Spleen (tissue), 11 donors: Measurements from ENCODE around the gene GALNT17. TPM values are rescaled to one million over a fixed set of nuclear protein-coding genes. Genes with fewer than 3 reads are reported as not detected.

ENCODE experiments used
- DNase-seq: peaks from one replicate; pipeline ENCODE4 v3.0.0-alpha.2; 2020
- H3K27ac ChIP-seq, 8 donors: fragments of 200-600 bp; sonication (generic) in 7 of 8; 1 replicate in 4 of 8; 2 replicates in 4 of 8; pipeline versions ENCODE4 v1.5.0 to v1.8.0; 2016 to 2021; ENCODE audit warnings: inconsistent platforms in 4 of 8, mild to moderate bottlenecking in 4 of 8, moderate library complexity in 1 of 8
- H3K27me3 ChIP-seq, 7 donors: fragments of 200-600 bp; sonication (generic) in 6 of 7; replicated peaks in 1 of 7; 1 replicate in 4 of 7; 2 replicates in 3 of 7; pipeline versions ENCODE4 v1.5.0 to v1.8.0; 2016 to 2021; ENCODE audit warnings: inconsistent platforms in 3 of 7, mild to moderate bottlenecking in 1 of 7
- H3K36me3 ChIP-seq, 6 donors: fragments of 200-600 bp; sonication (generic) in 5 of 6; 1 replicate in 4 of 6; 2 replicates in 2 of 6; pipeline versions ENCODE4 v1.5.0 to v1.8.0; 2016 to 2021; ENCODE audit warnings: inconsistent platforms in 2 of 6
- H3K4me1 ChIP-seq, 6 donors: fragments of 200-600 bp; sonication (generic) in 5 of 6; 1 replicate in 3 of 6; 2 replicates in 3 of 6; pipeline versions ENCODE4 v1.5.0 to v1.8.0; 2016 to 2021; ENCODE audit warnings: inconsistent platforms in 3 of 6
- H3K4me3 ChIP-seq, 8 donors: fragments of 200-600 bp; sonication (generic) in 7 of 8; 1 replicate in 4 of 8; 2 replicates in 4 of 8; pipeline versions ENCODE4 v1.5.0 to v1.8.0; 2016 to 2021; ENCODE audit warnings: inconsistent platforms in 4 of 8, mild to moderate bottlenecking in 4 of 8, moderate library complexity in 2 of 8
- H3K9me3 ChIP-seq, 8 donors: fragments of 200-600 bp; sonication (generic) in 7 of 8; 1 replicate in 4 of 8; 2 replicates in 4 of 8; pipeline versions ENCODE4 v1.5.0 to v1.8.0; 2016 to 2021; ENCODE audit warnings: inconsistent platforms in 4 of 8
- POLR2A ChIP-seq, 3 donors: fragments of 450-650 bp; IDR thresholded peaks; one replicate each; pipeline ENCODE4 v1.5.1; 2017; ENCODE audit warnings: antibody characterized with exemption in 3 of 3, mild to moderate bottlenecking in 1 of 3
- POLR2AphosphoS5 ChIP-seq, 3 donors: sonication (generic); formaldehyde crosslinking; IDR thresholded peaks; one replicate each; pipeline ENCODE4 v1.5.1; 2017; ENCODE audit warnings: antibody characterized with exemption in 3 of 3
- WGBS, 5 donors: extraction: QIAGEN DNeasy Blood & Tissue Kit in 3 of 5; methylation state at CpG; one replicate each; pipeline versions ENCODE4 v1.1.5 to v1.1.7; 2013 to 2018; 5-methylcytosine and 5-hydroxymethylcytosine counted together
- intact Hi-C: fragments of 100-400 bp; cut with DNase I; formaldehyde crosslinking; loops from one replicate; pipeline ENCODE4 v1.15.0; 2023; ENCODE audit warnings: low total_unique reads
- polyA plus RNA-seq, 3 donors: library from polyadenylated mRNA; stranded (reverse); fragments of 200-250 nt; gene quantifications; one replicate each; pipeline ENCODE4 v1.2.1, GENCODE V29; 2013
- total RNA-seq, 7 donors: library from RNA; depleted of rRNA in 3 of 7; stranded (reverse); fragments of >200 nt in 3 of 7; fragmentation: NEBNext Ultra II Directional in 4 of 7; extraction: Animal tissue kit (Norgen Biotek cat#: 25700) in 4 of 7; gene quantifications; one replicate each; pipeline versions ENCODE4 v1.1.0 to v1.2.1, GENCODE V29; 2016 to 2021
- TF ChIP-seq, protein P1 (sequence below), 11 experiments: fragments of 200-600 bp in 7 of 11; fragments of 450-650 bp in 4 of 11; sonication (generic) in 4 of 11; IDR thresholded peaks in 8 of 11; conservative IDR thresholded peaks in 3 of 11; 1 replicate in 7 of 11; 2 replicates in 4 of 11; pipeline versions ENCODE4 v1.4.0 to v1.8.0; 2016 to 2021; ENCODE audit warnings: antibody characterized with exemption in 11 of 11, inconsistent platforms in 4 of 11, mild to moderate bottlenecking in 1 of 11
- donor health status: healthy with polysubstance abuse.
- donor health status: DM: no; HTN: no; CAD: no; lungs with moderate emphysema.
- donor health status: DM: no; HTN: no; CAD: no.
- donor health status: Bipolar disorder and iron deficiency.
- donor health status: healthy.
- donor health status: DM: no; HTN: no; CAD: no.
- donor health status: DM: yes; HTN: yes; CAD: no.

GALNT17 gene
- total and polyA plus RNA-seq, 10 donors: 0.39 to 10.8 (median 3.1) TPM

DNA sequence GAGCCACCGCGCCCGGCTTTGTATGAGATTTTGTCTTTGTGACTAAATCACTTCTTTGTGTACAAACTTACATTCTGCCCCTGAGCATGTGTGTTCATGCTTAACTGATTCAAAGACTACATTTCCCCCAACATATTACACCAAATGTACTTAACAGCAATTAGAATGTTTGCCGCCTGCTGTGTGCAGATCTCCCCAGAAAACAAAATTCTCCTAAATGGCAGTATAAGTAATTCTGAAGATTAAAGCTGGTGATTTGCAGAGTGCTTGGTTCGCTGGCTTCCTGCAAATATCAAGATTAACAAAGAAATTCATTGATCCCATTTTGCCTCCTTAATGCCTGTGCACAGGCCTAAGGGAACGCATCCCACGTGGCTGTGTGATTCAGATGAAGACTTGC, 230.3 kb downstream of the GALNT17 start:
- 86 to 96% (median 93%) methylated on average over 7 of the region's 7 CpGs for WGBS, 5 donors
- H3K36me3 ChIP-seq: no peaks in the 10 kb centered on the region
- H3K4me3 ChIP-seq: no peak overlapping the region
- H3K9me3 ChIP-seq: peaks cover 0 to 46% (median 15%) of the 10 kb centered on the region in 8 donors
- intact Hi-C loops: no loop called here
- H3K27me3 ChIP-seq: no peaks in the 10 kb centered on the region
- no peak for DNase-seq
- no peaks in the 10 kb centered on the region for H3K4me1 ChIP-seq
- TF ChIP-seq POLR2AphosphoS5 (IDR thresholded peaks at IDR 0.05) (no peak), POLR2A (IDR thresholded peaks at IDR 0.05) (no peak)
- TF ChIP-seq, protein P1, sequence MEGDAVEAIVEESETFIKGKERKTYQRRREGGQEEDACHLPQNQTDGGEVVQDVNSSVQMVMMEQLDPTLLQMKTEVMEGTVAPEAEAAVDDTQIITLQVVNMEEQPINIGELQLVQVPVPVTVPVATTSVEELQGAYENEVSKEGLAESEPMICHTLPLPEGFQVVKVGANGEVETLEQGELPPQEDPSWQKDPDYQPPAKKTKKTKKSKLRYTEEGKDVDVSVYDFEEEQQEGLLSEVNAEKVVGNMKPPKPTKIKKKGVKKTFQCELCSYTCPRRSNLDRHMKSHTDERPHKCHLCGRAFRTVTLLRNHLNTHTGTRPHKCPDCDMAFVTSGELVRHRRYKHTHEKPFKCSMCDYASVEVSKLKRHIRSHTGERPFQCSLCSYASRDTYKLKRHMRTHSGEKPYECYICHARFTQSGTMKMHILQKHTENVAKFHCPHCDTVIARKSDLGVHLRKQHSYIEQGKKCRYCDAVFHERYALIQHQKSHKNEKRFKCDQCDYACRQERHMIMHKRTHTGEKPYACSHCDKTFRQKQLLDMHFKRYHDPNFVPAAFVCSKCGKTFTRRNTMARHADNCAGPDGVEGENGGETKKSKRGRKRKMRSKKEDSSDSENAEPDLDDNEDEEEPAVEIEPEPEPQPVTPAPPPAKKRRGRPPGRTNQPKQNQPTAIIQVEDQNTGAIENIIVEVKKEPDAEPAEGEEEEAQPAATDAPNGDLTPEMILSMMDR (IDR thresholded peaks at IDR 0.05 in 8 of 11, conservative IDR thresholded peaks at IDR 0.05 in 3 of 11): no peak
- H3K27ac ChIP-seq: no peak overlapping the region

DNA sequence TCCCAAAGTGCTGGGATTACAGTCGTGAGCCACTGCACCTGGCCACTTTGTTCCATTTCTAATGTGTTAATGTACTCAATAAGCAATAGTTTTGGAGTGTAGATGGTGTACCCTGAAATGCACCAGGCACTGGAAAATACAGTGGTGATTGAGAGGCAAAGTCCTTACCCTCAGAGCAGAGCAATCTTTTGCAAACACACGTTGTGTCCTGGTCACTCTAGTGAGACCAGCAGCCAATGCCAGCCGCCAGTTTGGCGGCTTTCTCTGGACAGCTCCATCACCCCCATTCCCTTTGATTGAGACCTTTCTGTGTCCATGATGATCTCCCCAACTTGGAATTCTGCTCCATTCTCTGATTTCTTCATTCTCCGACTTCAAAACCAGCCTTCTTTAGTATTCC, 231.3 kb downstream of the GALNT17 start:
- intact Hi-C loops: no loop called here

DNA sequence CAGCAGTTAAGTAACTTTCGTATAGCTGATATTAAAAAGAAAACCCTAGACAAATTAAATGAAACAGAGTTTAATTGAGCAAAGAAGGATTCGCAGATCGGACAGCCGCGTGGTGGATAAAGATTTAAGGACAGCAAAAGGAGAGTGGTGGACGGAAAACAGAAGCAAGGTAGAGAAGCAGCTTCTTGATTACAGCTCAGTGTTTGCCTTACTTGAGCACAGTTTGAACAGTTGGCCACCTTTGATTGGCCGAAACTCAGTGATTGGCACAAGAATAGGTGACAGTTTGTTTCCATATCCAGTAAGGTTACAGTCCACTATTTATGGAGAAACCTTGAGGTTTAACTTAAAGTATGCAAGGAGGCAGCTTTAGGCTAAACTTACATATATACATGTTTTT, 231.7 kb downstream of the GALNT17 start:
- H3K27me3 ChIP-seq: no peaks in the 10 kb centered on the region
- no peak overlapping the region for H3K27ac ChIP-seq
- H3K36me3 ChIP-seq: no peaks in the 10 kb centered on the region
- intact Hi-C loops: no loop called here
- H3K4me3 ChIP-seq: no peak overlapping the region
- peaks cover 0 to 32% (median 5%) of the 10 kb centered on the region in 8 donors for H3K9me3 ChIP-seq
- TF ChIP-seq POLR2A (IDR thresholded peaks at IDR 0.05) (no peak), POLR2AphosphoS5 (IDR thresholded peaks at IDR 0.05) (no peak)
- TF ChIP-seq, protein P1 (IDR thresholded peaks at IDR 0.05 in 8 of 11, conservative IDR thresholded peaks at IDR 0.05 in 3 of 11): no peak
- DNase-seq: no peak
- WGBS, 5 donors: 88 to 94% (median 91%) methylated on average over 7 of the region's 7 CpGs
- H3K4me1 ChIP-seq: no peaks in the 10 kb centered on the region

More for the DNA sequence above, 231.3 kb downstream of the GALNT17 start:
- Histone ChIP-seq H3K4me3 (no peak overlapping the region), H3K27ac (no peak overlapping the region), H3K4me1 (no peaks in the 10 kb centered on the region), H3K36me3 (no peaks in the 10 kb centered on the region), H3K27me3 (no peaks in the 10 kb centered on the region), H3K9me3 (peaks cover 0 to 36% (median 6%) of the 10 kb centered on the region in 8 donors)
- DNase-seq: no peak
- WGBS, 5 donors: 83 to 88% (median 85%) methylated on average over 5 of the region's 5 CpGs
- TF ChIP-seq, protein P1 (IDR thresholded peaks at IDR 0.05 in 8 of 11, conservative IDR thresholded peaks at IDR 0.05 in 3 of 11): no peak
- TF ChIP-seq POLR2AphosphoS5 (IDR thresholded peaks at IDR 0.05) (no peak), POLR2A (IDR thresholded peaks at IDR 0.05) (no peak)

DNA sequence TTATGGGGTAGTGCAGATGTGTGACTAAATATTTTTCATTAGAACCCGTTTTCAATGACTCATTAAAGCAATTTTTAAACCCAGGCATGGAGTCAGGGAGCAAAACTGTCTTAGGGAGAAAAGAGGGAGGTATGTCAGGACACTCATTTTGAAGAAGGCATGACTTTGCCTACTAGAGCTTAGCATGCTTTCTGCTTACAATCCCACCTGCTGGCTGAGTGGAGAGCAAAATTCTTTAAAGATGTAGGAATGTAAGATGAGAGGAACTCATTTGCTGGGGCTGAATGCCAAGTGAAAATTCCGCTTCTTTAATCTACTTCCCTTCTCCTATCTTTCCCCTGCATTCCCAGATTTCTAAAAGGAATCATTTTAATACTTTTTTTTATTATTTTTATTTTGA, 232.6 kb downstream of the GALNT17 start:
- intact Hi-C loops: no loop called here

More for the DNA sequence above, 232.6 kb downstream of the GALNT17 start:
- 54 to 67% (median 59%) methylated on average over 2 of the region's 2 CpGs for WGBS, 5 donors
- Histone ChIP-seq H3K4me3 (no peak overlapping the region), H3K27ac (no peak overlapping the region), H3K36me3 (no peaks in the 10 kb centered on the region), H3K4me1 (no peaks in the 10 kb centered on the region), H3K27me3 (no peaks in the 10 kb centered on the region), H3K9me3 (peaks cover 0 to 24% (median 1%) of the 10 kb centered on the region in 8 donors)
- TF ChIP-seq POLR2A (IDR thresholded peaks at IDR 0.05) (no peak), POLR2AphosphoS5 (IDR thresholded peaks at IDR 0.05) (no peak)
- TF ChIP-seq, protein P1 (IDR thresholded peaks at IDR 0.05 in 8 of 11, conservative IDR thresholded peaks at IDR 0.05 in 3 of 11): no peak
- DNase-seq: no peak
